Right atrium auricular region (tissue), 2 donors: ENCODE data around the gene RAD51B. TPM values are rescaled to one million over a fixed set of nuclear protein-coding genes. Genes with fewer than 3 reads are reported as not detected.

ENCODE experiments used
- DNase-seq: peaks from one replicate; pipeline ENCODE4 v3.0.0-alpha.2; 2019; ENCODE audit warnings: low spot score
- H3K27ac ChIP-seq, 2 donors: fragments of 200-600 bp; sonication (generic); 1 replicate in 1 of 2; 2 replicates in 1 of 2; pipeline ENCODE4 v1.5.1; 2016 to 2019
- H3K27me3 ChIP-seq, 2 donors: fragments of 200-600 bp; sonication (generic); one replicate each; pipeline versions ENCODE4 v1.5.1 to v1.6.0; 2017 to 2019
- H3K36me3 ChIP-seq: fragments of 200-600 bp; sonication (generic); one replicate; pipeline ENCODE4 v1.5.1; 2016
- H3K4me1 ChIP-seq, 2 donors: fragments of 200-600 bp; sonication (generic); one replicate each; pipeline versions ENCODE4 v1.5.1 to v1.6.0; 2017 to 2019
- H3K4me3 ChIP-seq, 2 donors: fragments of 200-600 bp; sonication (generic); 1 replicate in 1 of 2; 2 replicates in 1 of 2; pipeline ENCODE4 v1.5.1; 2017 to 2019; ENCODE audit warnings: mild to moderate bottlenecking in 1 of 2, moderate library complexity in 1 of 2
- H3K9me3 ChIP-seq, 2 donors: fragments of 200-600 bp; sonication (generic); one replicate each; pipeline ENCODE4 v1.5.1; 2019
- total RNA-seq, 2 donors: library from RNA; depleted of rRNA; stranded (reverse); fragments of >200 nt; gene quantifications; one replicate each; pipeline ENCODE4 v1.1.0, GENCODE V29; 2016
- TF ChIP-seq, protein P1 (sequence below), 2 donors: fragments of 200-600 bp; sonication (generic); IDR thresholded peaks; one replicate each; pipeline ENCODE4 v1.5.1; 2019; ENCODE audit warnings: antibody characterized with exemption in 2 of 2

RAD51B gene
- total RNA-seq, 2 donors from 2014 or later = 1.2 to 1.5 TPM

DNA sequence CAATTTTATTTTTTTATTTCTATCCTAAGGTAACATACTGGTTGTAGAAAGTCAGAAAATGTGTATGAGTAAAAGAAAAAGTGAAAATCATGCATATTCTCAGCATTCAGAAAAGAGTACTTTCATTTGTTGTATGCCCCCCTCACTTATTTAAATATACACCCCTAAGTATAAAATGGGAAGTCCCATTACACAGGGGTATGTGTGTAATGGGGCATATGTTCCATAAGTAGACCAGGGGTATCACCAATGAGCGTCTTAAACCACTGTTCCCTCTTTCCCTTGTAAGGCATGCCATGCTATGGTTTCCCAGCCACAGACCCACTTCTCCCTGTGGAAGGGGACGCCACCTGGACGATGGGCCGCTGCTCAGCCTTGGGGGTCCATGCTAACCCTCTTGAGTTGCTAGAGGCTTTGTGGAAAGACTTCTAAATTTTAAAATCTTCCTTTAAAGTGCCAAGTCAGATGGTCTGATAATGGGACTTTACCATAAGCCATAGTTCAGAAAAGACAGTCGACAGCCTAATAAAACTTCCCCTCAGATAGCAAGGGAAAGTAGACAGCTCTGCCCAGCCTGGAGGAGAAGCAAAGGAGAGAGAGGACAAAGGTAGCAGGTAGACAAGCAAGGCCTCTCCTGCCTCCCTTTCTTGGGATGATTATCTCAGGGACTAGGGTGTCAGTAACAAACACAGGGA is 855.1 kb downstream of the RAD51B start:
- Histone ChIP-seq H3K4me3 (no peak overlapping the region), H3K4me1 (peaks cover 3 to 33% of the 10 kb centered on the region in 2 donors), H3K36me3 (no peaks in the 10 kb centered on the region), H3K27me3 (no peaks in the 10 kb centered on the region), H3K9me3 (no peaks in the 10 kb centered on the region), H3K27ac (no peak overlapping the region)
- TF ChIP-seq, protein P1, sequence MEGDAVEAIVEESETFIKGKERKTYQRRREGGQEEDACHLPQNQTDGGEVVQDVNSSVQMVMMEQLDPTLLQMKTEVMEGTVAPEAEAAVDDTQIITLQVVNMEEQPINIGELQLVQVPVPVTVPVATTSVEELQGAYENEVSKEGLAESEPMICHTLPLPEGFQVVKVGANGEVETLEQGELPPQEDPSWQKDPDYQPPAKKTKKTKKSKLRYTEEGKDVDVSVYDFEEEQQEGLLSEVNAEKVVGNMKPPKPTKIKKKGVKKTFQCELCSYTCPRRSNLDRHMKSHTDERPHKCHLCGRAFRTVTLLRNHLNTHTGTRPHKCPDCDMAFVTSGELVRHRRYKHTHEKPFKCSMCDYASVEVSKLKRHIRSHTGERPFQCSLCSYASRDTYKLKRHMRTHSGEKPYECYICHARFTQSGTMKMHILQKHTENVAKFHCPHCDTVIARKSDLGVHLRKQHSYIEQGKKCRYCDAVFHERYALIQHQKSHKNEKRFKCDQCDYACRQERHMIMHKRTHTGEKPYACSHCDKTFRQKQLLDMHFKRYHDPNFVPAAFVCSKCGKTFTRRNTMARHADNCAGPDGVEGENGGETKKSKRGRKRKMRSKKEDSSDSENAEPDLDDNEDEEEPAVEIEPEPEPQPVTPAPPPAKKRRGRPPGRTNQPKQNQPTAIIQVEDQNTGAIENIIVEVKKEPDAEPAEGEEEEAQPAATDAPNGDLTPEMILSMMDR (IDR thresholded peaks at IDR 0.05) = no peak
- DNase-seq = no peak

DNA sequence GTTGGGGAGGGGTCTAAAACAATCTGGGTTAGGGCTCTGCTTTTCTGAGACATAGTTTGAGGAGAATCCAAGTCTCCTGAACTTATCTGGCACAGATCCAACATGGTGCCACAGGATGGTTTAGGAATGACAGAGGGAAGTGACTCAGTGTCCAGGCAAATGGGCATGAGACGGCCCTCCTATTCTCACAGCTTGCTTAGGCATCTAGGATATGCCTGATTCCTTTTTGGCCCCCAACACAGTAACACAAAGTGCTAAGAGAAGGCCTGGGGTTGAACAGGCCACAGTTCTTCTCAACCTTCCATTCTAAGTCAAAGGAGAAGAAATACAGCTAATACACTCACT is 855.6 kb downstream of the RAD51B start:
- Histone ChIP-seq H3K4me3 (no peak overlapping the region), H3K4me1 (peaks cover 3 to 28% of the 10 kb centered on the region in 2 donors), H3K27ac (no peak overlapping the region), H3K9me3 (no peaks in the 10 kb centered on the region), H3K27me3 (no peaks in the 10 kb centered on the region), H3K36me3 (no peaks in the 10 kb centered on the region)
- DNase-seq = no peak
- TF ChIP-seq, protein P1 (IDR thresholded peaks at IDR 0.05) = no peak

DNA sequence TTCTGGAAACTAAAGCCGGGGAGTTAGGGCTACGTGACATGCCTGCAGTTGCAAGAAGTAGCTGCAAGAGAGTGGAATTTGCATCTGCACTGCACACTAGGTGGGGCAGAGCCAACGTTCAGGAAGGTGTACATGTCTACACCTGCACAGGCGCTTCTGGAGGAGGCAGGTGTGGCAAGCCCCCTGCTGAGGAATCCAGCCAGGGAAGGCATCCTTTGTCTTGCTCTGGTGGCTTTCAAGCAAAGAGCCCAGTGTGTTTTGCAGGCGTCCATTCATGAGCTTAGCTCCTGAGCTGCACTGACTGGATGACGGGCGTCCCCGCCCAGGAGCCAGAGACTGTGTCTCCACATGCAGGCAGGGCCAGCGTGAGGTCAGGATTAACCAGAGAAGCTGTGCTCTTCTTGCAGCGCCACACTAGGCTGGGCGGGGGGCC is 856.9 kb downstream of the RAD51B start:
- H3K4me3 ChIP-seq = no peak overlapping the region
- no peaks in the 10 kb centered on the region for H3K27me3 ChIP-seq
- no peaks in the 10 kb centered on the region for H3K36me3 ChIP-seq
- H3K27ac ChIP-seq = no peak overlapping the region
- H3K4me1 ChIP-seq = peaks cover 0 to 27% of the 10 kb centered on the region in 2 donors
- TF ChIP-seq, protein P1 (IDR thresholded peaks at IDR 0.05) = no peak
- H3K9me3 ChIP-seq = no peaks in the 10 kb centered on the region
- DNase-seq = no peak

DNA sequence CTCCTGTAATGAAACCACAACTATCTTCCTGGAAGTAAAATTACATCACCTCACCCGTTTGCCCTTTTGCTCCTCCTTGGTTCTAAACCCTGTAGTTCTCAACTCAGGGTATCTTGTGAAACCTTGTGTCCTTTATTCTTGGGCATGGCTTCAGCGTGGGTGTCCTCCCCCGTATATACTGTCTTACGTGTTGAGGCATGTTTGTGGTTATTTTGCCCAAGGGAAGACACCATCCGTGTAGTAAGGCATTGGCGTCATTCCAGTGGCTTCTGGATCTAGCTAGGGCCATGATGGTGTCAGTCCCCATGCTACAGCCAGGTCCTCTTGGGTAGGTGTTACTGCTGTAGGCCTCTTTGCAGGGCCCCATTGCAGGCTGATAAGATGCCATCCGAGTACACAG is 857.9 kb downstream of the RAD51B start:
- Histone ChIP-seq H3K4me1 (peaks cover 0 to 27% of the 10 kb centered on the region in 2 donors), H3K27me3 (no peaks in the 10 kb centered on the region), H3K4me3 (no peak overlapping the region), H3K36me3 (no peaks in the 10 kb centered on the region), H3K9me3 (no peaks in the 10 kb centered on the region), H3K27ac (no peak overlapping the region)
- TF ChIP-seq, protein P1 (IDR thresholded peaks at IDR 0.05) = no peak
- DNase-seq = no peak

DNA sequence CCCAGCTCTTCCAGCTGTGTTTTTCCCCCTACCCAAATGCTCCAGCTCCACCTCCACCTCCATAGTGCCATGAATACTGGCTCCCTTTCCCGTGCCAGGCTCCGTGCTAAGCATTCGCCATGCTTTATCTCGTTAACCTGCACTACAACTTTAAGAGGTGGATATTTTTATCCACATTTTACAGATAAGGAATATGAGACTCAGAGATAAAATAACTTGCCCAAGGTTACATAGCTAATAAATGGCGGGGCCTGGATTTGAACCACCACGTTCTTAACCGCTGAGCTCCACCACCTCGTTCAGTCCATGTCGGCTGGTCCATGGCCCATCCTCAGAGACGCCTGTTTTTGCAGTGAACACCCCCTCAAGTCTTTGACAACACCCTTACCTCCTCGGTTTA is 858.3 kb downstream of the RAD51B start:
- Histone ChIP-seq H3K4me3 (no peak overlapping the region), H3K9me3 (no peaks in the 10 kb centered on the region), H3K36me3 (no peaks in the 10 kb centered on the region), H3K4me1 (peaks cover 0 to 24% of the 10 kb centered on the region in 2 donors), H3K27me3 (no peaks in the 10 kb centered on the region), H3K27ac (no peak overlapping the region)
- DNase-seq = no peak
- TF ChIP-seq, protein P1 (IDR thresholded peaks at IDR 0.05) = no peak

DNA sequence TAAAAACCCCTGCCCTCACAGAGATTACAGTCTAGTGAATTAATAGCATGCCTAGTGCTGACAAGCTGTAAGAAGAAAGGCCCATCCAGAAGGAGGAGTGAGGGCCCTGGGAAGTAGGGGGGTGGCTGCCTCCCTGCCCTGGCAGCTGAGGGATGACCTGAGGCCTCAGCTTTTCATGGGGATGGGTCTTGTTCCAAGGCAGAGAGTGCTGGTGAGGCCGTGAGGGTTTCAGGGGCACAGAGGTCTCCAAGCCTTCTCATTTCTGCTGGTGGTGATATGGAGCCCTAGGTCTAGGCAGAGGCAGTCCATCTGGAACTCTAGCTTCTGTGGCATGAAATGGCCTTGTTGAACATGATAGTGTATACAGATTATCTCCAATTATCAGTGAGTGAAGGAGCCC is 858.9 kb downstream of the RAD51B start:
- Histone ChIP-seq H3K27ac (no peak overlapping the region), H3K36me3 (no peaks in the 10 kb centered on the region), H3K9me3 (no peaks in the 10 kb centered on the region), H3K4me1 (peaks cover 0 to 28% of the 10 kb centered on the region in 2 donors), H3K27me3 (no peaks in the 10 kb centered on the region), H3K4me3 (no peak overlapping the region)
- TF ChIP-seq, protein P1 (IDR thresholded peaks at IDR 0.05) = no peak
- no peak for DNase-seq
